Measurements from ENCODE around the gene TMEM87A. TPM values are rescaled to one million over a fixed set of nuclear protein-coding genes. Genes with fewer than 3 reads are reported as not detected.
A peak's percentile ranks its signal among the peaks of the same experiment; 100 is the strongest.

Gene TMEM87A
- total RNA-seq, 1 donor = 71.5 TPM

DNA sequence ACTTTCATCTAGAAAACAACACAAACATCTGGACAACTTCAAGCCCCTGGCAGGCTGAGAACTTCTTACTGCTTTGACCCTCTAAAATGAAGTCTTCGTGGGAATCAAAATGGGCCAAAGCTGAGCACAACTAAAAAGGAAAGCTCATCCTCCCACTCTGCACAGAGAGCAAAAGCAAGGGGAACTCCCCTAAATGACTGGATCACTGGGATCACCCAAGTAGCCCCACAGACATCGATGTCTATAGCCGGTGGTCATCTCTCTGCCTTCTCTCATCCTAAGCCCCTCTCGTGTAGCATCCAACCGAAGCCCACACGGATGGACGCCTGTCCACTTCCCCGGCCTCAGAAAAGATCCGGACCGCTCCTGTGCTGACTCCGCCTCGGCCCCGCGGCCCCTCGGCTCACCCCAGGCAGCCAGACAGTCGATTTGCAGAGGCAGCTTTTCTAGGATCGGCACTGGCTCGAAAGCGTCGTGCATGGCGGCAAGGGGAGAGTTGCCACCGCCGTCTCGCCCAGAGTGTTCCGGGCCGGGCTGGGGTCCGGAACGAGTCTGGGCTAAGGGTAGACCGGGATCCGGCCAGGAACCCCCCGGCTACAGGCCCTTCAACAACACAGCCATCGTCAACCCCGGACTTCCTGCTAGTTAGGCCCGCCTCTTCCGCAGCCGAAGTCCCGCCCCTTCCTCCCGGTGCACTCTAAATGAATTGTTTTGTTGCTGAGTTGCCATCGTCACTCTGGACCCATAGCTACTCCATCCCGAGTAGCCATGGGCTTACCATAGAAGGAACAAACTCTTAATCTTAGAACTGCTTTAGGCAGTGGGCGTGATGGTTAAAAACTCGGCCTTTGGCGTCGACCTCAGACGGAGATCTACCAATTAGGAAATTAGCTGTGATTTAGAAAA, 65.3 kb downstream of the TMEM87A start, which contains the start of gene VPS39:
Gene VPS39, minus strand, starts transcription at position 631 of the 906 bp plus-strand sequence. Its CDS starts 151 bp downstream, at position 480.
- peak; percentile 80 for DNase-seq (ENCODE audit: low read depth)
- peak within 1 kb of the TSS; percentile 84 for H3K4me3 ChIP-seq (ENCODE audit: low read depth, low read length)
- TF ChIP-seq CTCF (IDR thresholded peaks at IDR 0.05; ENCODE audit: insufficient read depth, low read length) = no peak

GRCh38 chr15:42206406-42206805, 66.8 kb downstream of the TMEM87A start:
- H3K4me3 ChIP-seq (ENCODE audit: low read depth, low read length) = no peak overlapping the region

GRCh38 chr15:42203891-42204290, 69.3 kb downstream of the TMEM87A start:
- TF ChIP-seq CTCF (IDR thresholded peaks at IDR 0.05; ENCODE audit: insufficient read depth, low read length) = no peak
- peak; percentile 31 for DNase-seq (ENCODE audit: low read depth)
- no peak overlapping the region for H3K4me3 ChIP-seq (ENCODE audit: low read depth, low read length)

More at GRCh38 chr15:42206406-42206805, 66.8 kb downstream of the TMEM87A start:
- no peak for DNase-seq (ENCODE audit: low read depth)
- no peak for TF ChIP-seq CTCF (IDR thresholded peaks at IDR 0.05; ENCODE audit: insufficient read depth, low read length)

- no peak overlapping the region for H3K4me3 ChIP-seq (ENCODE audit: low read depth, low read length)
- DNase-seq (ENCODE audit: low read depth) = no peak
- TF ChIP-seq CTCF (IDR thresholded peaks at IDR 0.05; ENCODE audit: insufficient read depth, low read length) = no peak
These were observed 70.6 kb downstream of the TMEM87A start for GRCh38 chr15:42202653-42203052.

- DNase-seq (ENCODE audit: low read depth) = no peak
- no peak overlapping the region for H3K4me3 ChIP-seq (ENCODE audit: low read depth, low read length)
- no peak for TF ChIP-seq CTCF (IDR thresholded peaks at IDR 0.05; ENCODE audit: insufficient read depth, low read length)
These were observed 71.4 kb downstream of the TMEM87A start for GRCh38 chr15:42201801-42202200.

- DNase-seq (ENCODE audit: low read depth) = no peak
- TF ChIP-seq CTCF (IDR thresholded peaks at IDR 0.05; ENCODE audit: insufficient read depth, low read length) = no peak
- no peak overlapping the region for H3K4me3 ChIP-seq (ENCODE audit: low read depth, low read length)
These were observed 74.1 kb downstream of the TMEM87A start for GRCh38 chr15:42199126-42199525.

Data from fibroblast of the aortic adventitia (primary cell).